Skin of body (tissue), 1 donor: ENCODE measurements around the gene INSIG1. TPM values are rescaled to one million over a fixed set of nuclear protein-coding genes. Genes with fewer than 3 reads are reported as not detected.

Source experiments
- total RNA-seq: library from RNA; depleted of rRNA; stranded (reverse); fragments of >200 nt; gene quantifications from one replicate; pipeline ENCODE4 v1.2.3, GENCODE V29; 2014

Gene INSIG1
- total RNA-seq, 1 donor from 2014 or later: 105 TPM

Other genes starting within 250 kb of the INSIG1 start
- not detected for gene HTR5A, start 227.6 kb upstream of the INSIG1 start, total RNA-seq
- under 0.01 TPM for gene EN2, start 160.3 kb downstream of the INSIG1 start, total RNA-seq
- gene CNPY1, start 248.7 kb downstream of the INSIG1 start, total RNA-seq: 0.10 TPM